ENCODE results near the gene TMCC1. TPM values are rescaled to one million over a fixed set of nuclear protein-coding genes. Genes with fewer than 3 reads are reported as not detected.

Gene TMCC1
- total RNA-seq, 1 donor from 2014 or later: 11.5 TPM

DNA sequence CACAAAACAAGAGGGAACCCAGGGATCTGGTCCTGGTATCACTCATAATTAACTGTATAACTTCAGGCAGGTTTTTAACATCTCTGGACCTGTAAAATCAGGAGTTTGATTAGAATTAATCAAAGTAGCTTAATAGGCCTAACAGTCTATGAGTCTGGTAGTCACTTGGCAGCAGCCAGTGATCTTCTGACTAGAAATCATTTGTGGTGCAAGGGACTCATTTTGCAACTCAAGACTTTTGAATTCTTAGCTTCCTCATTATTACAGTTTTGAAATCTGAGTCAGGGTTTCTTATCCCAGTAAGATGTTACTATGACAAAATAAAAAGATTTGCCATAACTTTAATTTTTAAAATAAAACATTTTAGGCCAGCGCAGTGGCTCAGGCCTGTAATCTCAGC, 70.8 kb downstream of the TMCC1 start:
- H3K36me3 ChIP-seq: peaks cover 0 to 2% of the 10 kb centered on the region in 2 donors
- no peak overlapping the region for H3K27ac ChIP-seq
- no peaks in the 10 kb centered on the region for H3K9me3 ChIP-seq
- TF ChIP-seq, protein P1, sequence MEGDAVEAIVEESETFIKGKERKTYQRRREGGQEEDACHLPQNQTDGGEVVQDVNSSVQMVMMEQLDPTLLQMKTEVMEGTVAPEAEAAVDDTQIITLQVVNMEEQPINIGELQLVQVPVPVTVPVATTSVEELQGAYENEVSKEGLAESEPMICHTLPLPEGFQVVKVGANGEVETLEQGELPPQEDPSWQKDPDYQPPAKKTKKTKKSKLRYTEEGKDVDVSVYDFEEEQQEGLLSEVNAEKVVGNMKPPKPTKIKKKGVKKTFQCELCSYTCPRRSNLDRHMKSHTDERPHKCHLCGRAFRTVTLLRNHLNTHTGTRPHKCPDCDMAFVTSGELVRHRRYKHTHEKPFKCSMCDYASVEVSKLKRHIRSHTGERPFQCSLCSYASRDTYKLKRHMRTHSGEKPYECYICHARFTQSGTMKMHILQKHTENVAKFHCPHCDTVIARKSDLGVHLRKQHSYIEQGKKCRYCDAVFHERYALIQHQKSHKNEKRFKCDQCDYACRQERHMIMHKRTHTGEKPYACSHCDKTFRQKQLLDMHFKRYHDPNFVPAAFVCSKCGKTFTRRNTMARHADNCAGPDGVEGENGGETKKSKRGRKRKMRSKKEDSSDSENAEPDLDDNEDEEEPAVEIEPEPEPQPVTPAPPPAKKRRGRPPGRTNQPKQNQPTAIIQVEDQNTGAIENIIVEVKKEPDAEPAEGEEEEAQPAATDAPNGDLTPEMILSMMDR (IDR thresholded peaks at IDR 0.05): no peak
- H3K4me3 ChIP-seq: no peak overlapping the region
- H3K4me1 ChIP-seq: no peaks in the 10 kb centered on the region
- intact Hi-C loops (cut with DNase I): no loop called here
- no peaks in the 10 kb centered on the region for H3K27me3 ChIP-seq
- no peak for DNase-seq (ENCODE audit: low spot score in 2 of 2)

DNA sequence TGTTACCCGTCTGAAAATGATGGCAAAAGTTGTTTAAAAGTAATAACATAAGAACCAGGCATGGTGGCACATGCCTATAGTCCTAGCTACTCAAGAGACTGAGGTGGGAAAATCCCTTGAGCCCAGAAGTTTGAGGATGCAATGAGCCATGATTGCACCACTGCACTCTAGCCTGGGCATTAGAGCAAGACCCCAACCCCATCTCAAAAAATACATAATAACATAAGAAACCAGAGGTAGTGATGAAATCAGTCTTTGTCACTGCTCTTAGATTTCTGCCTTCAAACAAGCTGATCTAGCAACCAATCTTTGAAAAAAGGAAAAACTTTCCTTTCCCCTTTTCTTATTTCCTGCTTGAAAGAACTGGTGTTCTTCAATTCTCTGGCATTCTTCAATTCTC, 71.3 kb downstream of the TMCC1 start:
- Histone ChIP-seq H3K4me1 (no peaks in the 10 kb centered on the region), H3K27ac (no peak overlapping the region), H3K36me3 (no peaks in the 10 kb centered on the region), H3K9me3 (no peaks in the 10 kb centered on the region), H3K27me3 (no peaks in the 10 kb centered on the region), H3K4me3 (no peak overlapping the region)
- intact Hi-C loops (cut with DNase I): no loop called here
- TF ChIP-seq, protein P1 (IDR thresholded peaks at IDR 0.05): no peak
- no peak for DNase-seq (ENCODE audit: low spot score in 2 of 2)

DNA sequence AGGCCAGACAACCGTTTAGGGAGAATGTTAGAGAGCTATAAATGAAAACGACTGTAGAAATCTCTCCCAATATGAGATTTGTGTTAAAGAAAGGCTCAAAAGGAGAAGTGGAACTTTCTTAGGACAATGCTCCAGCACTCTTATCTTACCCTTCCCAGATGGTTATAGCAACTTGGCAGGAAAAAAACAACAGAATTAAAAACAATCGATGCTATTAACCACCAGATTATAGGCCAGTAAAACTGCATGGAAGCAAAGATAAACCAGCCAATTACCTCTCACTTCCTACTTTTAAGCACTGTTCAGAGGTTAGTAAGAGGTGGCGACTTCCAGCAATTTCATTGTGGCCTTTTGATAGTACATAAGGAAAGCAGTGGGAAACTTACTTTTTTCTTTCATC, 72.9 kb downstream of the TMCC1 start:
- H3K36me3 ChIP-seq: peaks cover 0 to 7% of the 10 kb centered on the region in 2 donors
- TF ChIP-seq, protein P1 (IDR thresholded peaks at IDR 0.05): no peak
- no peak overlapping the region for H3K4me3 ChIP-seq
- intact Hi-C loops (cut with DNase I): no loop called here
- H3K4me1 ChIP-seq: no peaks in the 10 kb centered on the region
- no peak for DNase-seq (ENCODE audit: low spot score in 2 of 2)
- no peak overlapping the region for H3K27ac ChIP-seq
- H3K9me3 ChIP-seq: no peaks in the 10 kb centered on the region
- H3K27me3 ChIP-seq: no peaks in the 10 kb centered on the region

DNA sequence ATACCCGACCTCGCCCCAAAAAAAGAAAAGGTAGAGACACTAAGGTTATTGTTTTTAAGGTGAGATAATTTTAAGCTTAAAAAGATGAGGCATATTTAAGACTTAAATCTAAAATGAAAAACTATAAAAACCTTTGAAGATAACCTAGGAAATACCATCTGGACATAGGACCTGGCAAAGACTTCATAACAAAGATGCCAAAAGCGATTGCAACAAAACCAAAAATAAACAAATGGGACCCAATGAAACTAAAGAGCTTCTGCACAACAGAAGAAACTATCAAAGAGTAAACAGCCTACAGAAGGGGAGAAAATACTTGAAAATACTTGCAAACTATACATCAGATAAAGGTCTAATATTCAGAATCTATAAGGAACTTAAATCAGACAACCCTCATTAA, 80.9 kb downstream of the TMCC1 start:
- no peaks in the 10 kb centered on the region for H3K9me3 ChIP-seq
- no peak for DNase-seq (ENCODE audit: low spot score in 2 of 2)
- H3K36me3 ChIP-seq: peaks cover 0 to 7% of the 10 kb centered on the region in 2 donors
- H3K27ac ChIP-seq: no peak overlapping the region
- intact Hi-C loops (cut with DNase I): no loop called here
- TF ChIP-seq, protein P1 (IDR thresholded peaks at IDR 0.05): no peak
- no peaks in the 10 kb centered on the region for H3K27me3 ChIP-seq
- H3K4me3 ChIP-seq: no peak overlapping the region
- H3K4me1 ChIP-seq: no peaks in the 10 kb centered on the region

DNA sequence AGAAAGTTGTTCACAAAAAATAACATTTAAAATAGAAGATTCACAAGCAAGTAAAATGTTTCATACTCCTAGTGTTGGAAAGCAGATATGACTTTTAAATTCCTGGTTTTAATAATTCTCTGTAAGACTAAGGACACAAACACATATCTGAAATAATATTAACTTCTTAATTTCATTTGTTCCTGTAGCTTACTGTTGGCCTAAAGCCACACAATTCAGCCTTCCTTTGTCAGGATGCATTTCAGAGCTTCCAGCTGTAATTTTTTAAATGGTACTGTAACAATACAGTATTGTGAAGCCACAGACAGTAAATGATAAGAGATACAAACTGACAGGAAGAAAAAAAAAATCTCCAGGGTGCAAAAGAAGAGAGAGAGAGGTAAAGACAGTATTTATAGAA, 84.2 kb downstream of the TMCC1 start:
- Histone ChIP-seq H3K4me1 (no peaks in the 10 kb centered on the region), H3K9me3 (no peaks in the 10 kb centered on the region), H3K27ac (no peak overlapping the region), H3K27me3 (no peaks in the 10 kb centered on the region), H3K36me3 (no peaks in the 10 kb centered on the region), H3K4me3 (no peak overlapping the region)
- intact Hi-C loops (cut with DNase I): no loop called here
- DNase-seq (ENCODE audit: low spot score in 2 of 2): no peak
- TF ChIP-seq, protein P1 (IDR thresholded peaks at IDR 0.05): no peak

DNA sequence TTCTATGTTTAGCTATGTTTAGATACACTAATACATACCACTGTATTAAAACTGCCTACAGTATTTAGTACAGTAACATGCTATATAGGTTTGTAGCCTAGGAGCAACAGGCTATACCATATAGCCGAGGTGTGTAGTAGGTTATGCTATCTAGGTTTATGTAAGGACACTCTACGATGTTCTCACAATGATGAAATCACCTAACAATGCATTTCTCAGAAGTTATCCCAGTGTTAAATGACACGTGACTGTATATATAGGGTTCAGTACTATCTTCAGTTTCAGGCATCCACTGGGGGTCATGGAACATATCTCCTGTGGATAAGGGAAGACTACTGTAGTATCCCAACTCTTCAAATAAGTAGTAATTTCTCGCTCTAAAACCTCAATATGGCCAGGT, 97.4 kb downstream of the TMCC1 start:
- no peaks in the 10 kb centered on the region for H3K36me3 ChIP-seq
- H3K4me3 ChIP-seq: no peak overlapping the region
- H3K27ac ChIP-seq: no peak overlapping the region
- intact Hi-C loops (cut with DNase I): no loop called here
- no peaks in the 10 kb centered on the region for H3K9me3 ChIP-seq
- H3K27me3 ChIP-seq: no peaks in the 10 kb centered on the region
- H3K4me1 ChIP-seq: peaks cover 0 to 15% of the 10 kb centered on the region in 2 donors
- DNase-seq (ENCODE audit: low spot score in 2 of 2): no peak
- TF ChIP-seq, protein P1 (IDR thresholded peaks at IDR 0.05): no peak
